GM21367 (cell line): ENCODE measurements around the gene TH.
"Not testable (repeated sequence)": the region's sequence is repeated elsewhere in the genome, so short reads cannot be mapped to it uniquely, and the experiment has no call there.

Experiments used
- ATAC-seq: cut with Tn5 transposase; IDR thresholded peaks from one replicate; pipeline ENCODE4 v1.9.1; 2021; ENCODE audit not compliant: unreplicated experiment

The TH gene

GRCh38 chr11:2196970-2197770 is 25.6 kb upstream of the TH start:
- ATAC-seq, result no peak

GRCh38 chr11:2195756-2196088 is 24.1 kb upstream of the TH start:
- no peak for ATAC-seq

DNA sequence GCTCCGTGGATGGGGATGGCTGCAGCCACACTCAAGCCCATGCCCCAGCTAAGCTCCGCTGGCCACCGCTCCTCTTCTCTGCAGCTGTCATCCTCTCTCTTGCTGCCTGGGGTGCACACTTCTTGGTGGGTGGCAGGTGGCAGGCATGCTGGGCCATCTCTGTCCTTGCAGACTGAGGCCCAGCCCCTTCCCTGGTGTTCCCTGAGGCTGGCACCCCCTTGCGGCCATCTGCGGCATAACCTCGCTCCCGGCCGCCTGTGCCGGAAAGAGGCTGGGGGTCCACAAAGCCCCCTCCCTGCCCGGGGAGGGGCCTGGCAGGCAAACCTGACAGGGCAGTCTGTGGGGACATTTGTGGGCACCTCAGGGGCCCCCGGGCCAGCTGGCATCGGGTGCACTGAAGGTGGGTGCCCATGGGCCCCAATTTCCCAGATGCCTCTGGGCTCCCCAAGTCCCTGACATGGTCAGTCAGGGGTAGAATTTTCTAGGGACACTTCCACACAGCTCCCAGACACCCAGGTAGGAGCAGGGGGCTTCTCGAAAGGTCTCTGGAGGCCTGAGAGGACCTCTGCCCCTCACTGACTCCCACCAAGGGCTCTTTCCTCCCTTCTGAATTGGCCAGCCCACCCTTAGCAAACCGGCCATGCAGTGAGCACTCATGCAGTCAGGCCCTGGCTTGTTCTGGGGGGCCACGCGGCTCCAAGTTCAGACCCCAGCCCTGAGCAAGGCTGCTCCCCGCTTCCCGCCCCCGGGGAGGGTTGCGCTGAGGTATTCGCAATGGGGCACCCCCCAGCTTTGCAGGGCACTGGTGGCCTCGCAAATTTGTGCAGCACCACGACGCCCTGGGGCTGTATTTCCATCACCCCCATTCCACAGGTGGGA is 23.5 kb upstream of the TH start:
- ATAC-seq, result no peak

- ATAC-seq, result not testable (repeated sequence)
Measured at GRCh38 chr11:2193888-2194595, 22.4 kb upstream of the TH start.

DNA sequence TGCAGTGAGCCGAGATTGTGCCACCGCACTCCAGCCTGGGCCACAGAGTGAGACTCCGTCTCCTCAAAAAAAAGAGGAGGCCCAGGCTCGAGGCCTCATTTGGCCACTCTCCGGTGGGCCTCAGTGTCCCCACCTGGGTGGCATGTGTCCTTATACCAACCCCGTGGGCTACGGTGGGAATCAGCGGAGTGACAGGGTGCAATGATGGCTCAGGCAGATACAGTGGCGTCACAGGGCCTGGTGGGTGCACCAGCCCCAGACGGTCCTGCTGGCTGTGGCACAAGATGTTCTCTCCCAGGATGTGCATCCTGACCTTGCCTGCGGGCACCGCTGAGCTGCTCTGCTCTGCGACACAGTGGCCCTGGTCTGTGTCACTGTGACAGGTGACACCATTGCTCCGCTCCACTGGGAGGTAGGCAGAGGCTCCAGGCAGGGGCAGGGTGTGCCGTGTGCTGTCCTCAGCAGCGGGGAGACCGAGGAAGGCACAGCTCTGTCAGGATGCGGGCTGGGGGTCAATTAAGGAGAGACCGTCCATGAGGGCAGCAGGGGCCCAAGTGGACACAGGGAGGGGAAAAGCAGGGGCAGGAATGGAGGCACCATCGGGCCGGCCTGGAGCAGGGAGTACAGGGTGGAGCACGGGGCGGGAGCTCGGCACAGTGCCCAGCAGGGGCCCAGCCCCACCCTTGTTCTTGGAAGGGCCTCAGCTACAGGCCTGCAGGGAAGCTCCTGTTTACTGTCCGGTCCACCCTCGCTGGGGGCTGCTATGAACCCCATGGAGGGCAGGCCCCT is 21.7 kb upstream of the TH start:
- ATAC-seq, result no peak

DNA sequence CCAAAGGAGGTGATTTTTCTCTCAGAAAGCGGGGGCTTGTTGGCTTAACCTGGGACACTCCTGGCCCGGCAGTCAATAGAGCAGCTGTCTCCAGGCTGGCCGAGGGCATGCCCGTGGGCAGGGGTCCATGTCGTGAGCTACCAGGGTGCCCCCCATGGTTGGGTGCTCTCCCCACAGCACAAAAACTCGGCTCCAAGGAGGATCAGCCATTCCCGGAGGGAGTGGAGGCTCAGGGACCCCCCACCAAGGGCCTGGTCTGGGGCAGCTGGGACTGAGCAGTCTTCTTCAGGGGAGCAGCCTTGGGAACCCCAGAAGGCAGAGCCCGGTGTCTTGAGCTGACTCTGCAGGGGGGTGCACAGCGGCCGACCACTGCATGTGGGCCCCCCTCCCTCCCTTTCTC is 20.8 kb upstream of the TH start:
- ATAC-seq, result no peak

- ATAC-seq, result no peak
Measured at GRCh38 chr11:2191883-2192282, 20.3 kb upstream of the TH start.

GRCh38 chr11:2190657-2191471 is 19.2 kb upstream of the TH start:
- no peak for ATAC-seq

GRCh38 chr11:2189938-2190656 is 18.5 kb upstream of the TH start:
- ATAC-seq, result no peak

GRCh38 chr11:2188745-2189144 is 17.1 kb upstream of the TH start:
- no peak for ATAC-seq

DNA sequence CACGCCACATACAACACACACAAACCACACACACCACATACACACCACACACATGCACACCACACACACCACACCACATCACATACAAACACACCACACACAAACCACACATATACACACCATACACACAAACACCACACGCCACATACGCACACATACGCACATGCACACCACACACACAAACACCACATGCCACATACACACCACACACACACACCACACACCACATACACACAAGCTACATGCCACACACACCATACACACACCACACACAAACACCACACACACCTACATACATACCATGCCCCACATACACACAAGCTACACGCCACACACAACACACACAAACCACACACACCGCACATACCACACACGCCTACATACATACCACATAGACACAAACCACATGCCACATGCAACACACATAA is 15.7 kb upstream of the TH start:
- ATAC-seq, result no peak

- ATAC-seq, result no peak
Measured at GRCh38 chr11:2186669-2187279, 15.2 kb upstream of the TH start.

- ATAC-seq, result no peak
Measured at GRCh38 chr11:2185324-2186085, 13.9 kb upstream of the TH start.

DNA sequence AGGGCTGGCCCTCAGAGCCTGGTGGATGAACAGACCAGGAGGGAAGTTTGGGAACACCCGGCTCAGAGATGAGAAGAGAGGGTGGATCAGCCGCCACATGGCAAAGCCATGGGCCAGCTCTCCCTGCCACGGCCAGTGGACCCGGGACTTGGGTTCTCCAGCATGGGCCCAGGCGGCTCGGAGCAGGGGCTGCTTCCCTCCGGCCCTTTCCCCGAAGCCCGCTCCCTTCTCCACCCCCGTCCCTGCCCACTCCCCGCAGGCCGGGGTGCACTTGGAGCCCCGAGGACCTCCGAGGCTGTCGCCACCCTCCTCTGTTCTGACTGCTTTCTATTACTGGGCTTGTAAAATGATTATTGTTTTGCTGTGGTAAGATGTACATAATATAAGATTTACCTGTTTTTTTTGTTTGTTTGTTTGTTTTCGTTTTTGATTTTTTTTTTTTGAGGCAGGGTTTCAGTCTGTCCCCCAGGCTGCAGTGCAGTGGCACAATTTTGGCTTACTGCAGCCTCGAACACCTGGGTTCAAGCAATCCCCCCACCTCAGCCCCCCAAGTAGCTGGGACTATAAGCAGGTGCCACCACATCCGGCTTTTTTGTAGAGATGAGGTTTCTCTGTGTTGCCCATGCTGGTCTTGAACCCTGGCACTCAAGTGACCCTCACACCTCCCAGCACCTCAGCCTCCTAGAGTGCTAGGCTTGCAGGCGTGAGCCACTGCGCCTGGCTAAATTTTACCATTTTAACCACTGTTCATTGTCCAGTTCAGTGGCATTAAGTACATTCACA is 11.3 kb upstream of the TH start:
- ATAC-seq, result no peak

DNA sequence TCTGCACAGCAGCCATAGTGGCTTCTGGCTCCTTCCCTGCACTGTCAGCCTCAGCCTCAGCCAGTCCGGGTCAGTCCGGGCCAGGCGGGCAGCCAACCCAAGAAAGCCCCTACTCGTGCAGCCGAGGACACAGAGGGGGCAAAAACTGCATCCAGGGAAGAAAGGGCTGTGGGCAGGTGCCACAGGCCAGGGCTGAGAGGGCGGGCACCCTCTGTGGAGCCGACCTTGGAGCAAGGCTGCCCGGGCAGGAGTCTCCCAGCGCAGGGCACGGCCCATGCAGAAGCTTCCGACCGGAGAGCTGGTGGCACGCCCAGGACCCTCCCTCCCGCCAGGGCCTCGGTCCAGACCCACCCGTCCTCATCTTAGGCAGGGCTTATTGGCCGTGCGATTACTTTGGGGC is 10.5 kb upstream of the TH start:
- no peak for ATAC-seq

DNA sequence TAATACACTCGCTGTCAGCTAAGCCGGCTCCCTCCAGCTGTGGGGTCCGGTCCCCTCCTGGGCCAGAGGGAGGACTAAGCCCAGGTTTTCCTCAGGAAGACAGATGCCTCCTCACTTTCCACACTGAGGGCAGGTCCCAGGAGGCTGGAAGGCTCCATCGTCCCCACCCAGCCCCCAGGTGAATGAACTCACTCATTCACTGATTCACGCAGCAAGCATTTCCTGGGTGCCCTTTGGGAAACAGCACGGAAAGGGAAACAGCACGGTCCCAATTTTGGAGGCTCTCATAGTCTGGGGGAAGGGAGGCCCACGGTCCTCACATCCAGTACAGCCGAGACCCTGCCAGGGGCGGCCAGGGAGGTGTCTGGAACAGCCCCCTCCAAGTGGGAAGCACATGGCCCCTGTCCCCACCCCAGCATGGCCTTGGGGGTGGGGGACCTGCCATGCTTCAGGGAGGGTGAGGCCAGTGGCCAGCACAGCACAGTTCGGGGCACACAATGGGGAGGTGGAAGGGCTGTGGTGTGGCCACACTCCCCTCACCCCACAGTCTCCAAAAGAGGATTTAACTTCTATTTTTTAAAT is 9.3 kb upstream of the TH start:
- no peak for ATAC-seq

DNA sequence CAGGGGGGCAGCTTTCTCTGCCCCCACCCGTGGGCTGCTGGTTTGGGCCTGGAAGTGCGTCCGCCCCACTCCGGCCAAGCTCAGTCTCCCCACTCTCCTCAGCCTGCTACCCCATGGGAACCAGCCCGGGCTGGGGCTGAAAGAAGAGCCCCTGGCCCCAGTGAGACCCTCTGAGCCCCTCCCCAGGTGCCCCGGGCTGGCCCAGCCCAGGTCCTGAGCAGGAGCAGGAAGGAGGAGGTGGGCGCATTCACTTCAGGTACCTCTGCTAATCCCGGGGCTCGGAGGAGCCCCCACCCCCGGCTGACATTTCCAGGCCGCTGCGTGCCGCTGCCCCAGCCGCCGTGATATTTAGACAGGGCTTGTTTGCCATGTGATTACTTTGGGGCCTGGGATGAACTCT is 8.7 kb upstream of the TH start:
- no peak for ATAC-seq
